GM12872 (cell line): ENCODE measurements around the gene C1R.

ENCODE experiments used
- CTCF ChIP-seq: IDR thresholded peaks from 3 replicates; pipeline ENCODE4 v1.5.1; 2011; ENCODE audit warnings: low read depth, mild to moderate bottlenecking, low read length, moderate library complexity; ENCODE audit not compliant: insufficient read depth

The C1R gene

GRCh38 chr12:7047306-7047705, 44.9 kb downstream of the C1R start:
- no peak for TF ChIP-seq CTCF

GRCh38 chr12:7046383-7047105, 45.7 kb downstream of the C1R start:
- no peak for TF ChIP-seq CTCF

GRCh38 chr12:7045913-7046312, 46.3 kb downstream of the C1R start:
- TF ChIP-seq CTCF, result no peak

GRCh38 chr12:7042842-7043241, 49.4 kb downstream of the C1R start:
- TF ChIP-seq CTCF, result peak; percentile 30; the same call in 1 of the 3 replicates

- no peak for TF ChIP-seq CTCF
These were observed 52.8 kb downstream of the C1R start for GRCh38 chr12:7039403-7039802.

GRCh38 chr12:7038591-7038990, 53.7 kb downstream of the C1R start:
- TF ChIP-seq CTCF, result no peak

GRCh38 chr12:7035463-7035862, 56.8 kb downstream of the C1R start:
- TF ChIP-seq CTCF, result no peak
